HepG2 (cell line): ENCODE results near the gene ANKIB1. TPM values are rescaled to one million over a fixed set of nuclear protein-coding genes. Genes with fewer than 3 reads are reported as not detected.

ENCODE experiments used
- ATAC-seq: fragments of 200-7000 bp; cut with Tn5 transposase; 3 replicates; pipeline ENCODE4 v1.9.1; 2020; ENCODE audit warnings: mild to moderate bottlenecking, moderate library complexity
- BruUV-seq: library from RNA; stranded (reverse); fragments of 400-500 nt; replicated peaks from 2 replicates; lab custom pipeline; 2021; lab: Mats Ljungman, UMichigan
- CTCF ChIA-PET: fragments of 300-600 bp; formaldehyde crosslinking; extraction: SDS; loops from one replicate; lab custom pipeline; 2021; ENCODE audit warnings: low total read pairs, inconsistent platforms, low intra/inter-chr PET ratio; lab: Yijun Ruan, JAX
- POLR2A ChIA-PET: fragments of 350-600 bp; sonication (Branson Sonifier 250); formaldehyde crosslinking; loops from one replicate; lab custom pipeline; 2020; ENCODE audit warnings: antibody characterized with exemption, inconsistent platforms; lab: Yijun Ruan, JAX
- DNase-seq: peaks from one replicate; pipeline ENCODE4 v3.0.0-alpha.2; 2015; ENCODE audit warnings: low spot score
- FAIRE-seq: peaks from 3 replicates; lab custom pipeline; 2011; peaks lifted over from hg19 to GRCh38; lab: Jason Lieb, UNC
- H2AFZ ChIP-seq: one replicate; pipeline ENCODE4 v1.6.1; 2011; ENCODE audit warnings: low read length, inconsistent platforms
- H3K27ac ChIP-seq: fragments of 300-600 bp; 3 replicates; pipeline ENCODE4 v1.8.0; 2011; ENCODE audit warnings: mixed run types, mild to moderate bottlenecking, mixed read lengths, low read length, inconsistent platforms; ENCODE audit not compliant: insufficient read depth; ENCODE audit errors: extremely low read length
- H3K27me3 ChIP-seq, 2 experiments: fragments of 200-600 bp in 1 of 2; 2 replicates in 1 of 2; 3 replicates in 1 of 2; pipeline versions ENCODE4 v1.6.0 to v1.8.0; 2011; ENCODE audit warnings: low read length in 2 of 2, mild to moderate bottlenecking in 2 of 2, moderate library complexity in 2 of 2, inconsistent platforms in 1 of 2; ENCODE audit not compliant: insufficient read depth in 2 of 2, control insufficient read depth in 1 of 2
- H3K36me3 ChIP-seq, 2 experiments: fragments of 200-600 bp in 1 of 2; replicated peaks in 1 of 2; 2 replicates in 1 of 2; 3 replicates in 1 of 2; pipeline versions ENCODE4 v1.5.1 to v1.8.0; 2011; ENCODE audit warnings: low read length in 2 of 2, inconsistent platforms in 1 of 2; ENCODE audit not compliant: insufficient read depth in 2 of 2, control insufficient read depth in 1 of 2
- H3K4me1 ChIP-seq: 2 replicates; pipeline ENCODE4 v1.5.1; 2012; ENCODE audit warnings: low read length, inconsistent platforms; ENCODE audit not compliant: insufficient read depth
- H3K4me2 ChIP-seq: 2 replicates; pipeline ENCODE4 v1.6.0; 2011; ENCODE audit warnings: low read depth, low read length, inconsistent platforms
- H3K4me3 ChIP-seq, 3 experiments: fragments of 200-600 bp in 1 of 3; sonication (generic), shearing (Covaris generic) in 1 of 3; replicated peaks in 1 of 3; 2 replicates each; pipeline ENCODE4 v1.5.1; 2011 to 2016; ENCODE audit warnings: low read length in 3 of 3, inconsistent platforms in 2 of 3, low read depth in 2 of 3, mild to moderate bottlenecking in 2 of 3, control low read depth in 1 of 3, mixed read lengths in 1 of 3; ENCODE audit not compliant: insufficient read depth in 1 of 3
- H3K79me2 ChIP-seq: one replicate; pipeline ENCODE4 v1.6.1; 2011; ENCODE audit warnings: low read length, inconsistent platforms; ENCODE audit not compliant: insufficient read depth
- H3K9ac ChIP-seq: 2 replicates; pipeline ENCODE4 v1.6.0; 2011; ENCODE audit warnings: mild to moderate bottlenecking, low read depth, low read length, inconsistent platforms; ENCODE audit not compliant: insufficient read depth
- H3K9me3 ChIP-seq: 2 replicates; pipeline ENCODE4 v1.5.1; 2012; ENCODE audit warnings: mild to moderate bottlenecking, low read length
- H4K20me1 ChIP-seq: 2 replicates; pipeline ENCODE4 v1.6.0; 2011; ENCODE audit warnings: inconsistent platforms, mild to moderate bottlenecking, low read length, moderate library complexity; ENCODE audit not compliant: insufficient read depth
- AGO2 ChIP-seq: fragments of 200-400 bp; formaldehyde crosslinking; optimal IDR thresholded peaks from 2 replicates; pipeline ENCODE3; 2017; ENCODE audit warnings: mild to moderate bottlenecking, low read depth, low read length, moderate library complexity
- HMGXB4 ChIP-seq, 2 experiments: sonication (generic) in 1 of 2; formaldehyde crosslinking in 1 of 2; IDR thresholded peaks; 2 replicates each; pipeline versions ENCODE4 v1.4.0 to v1.6.1; 2018 to 2020; ENCODE audit warnings: missing genetic modification reagents in 2 of 2, borderline replicate concordance in 1 of 2, low read depth in 1 of 2, mild to moderate bottlenecking in 1 of 2, missing biosample characterization in 1 of 2
- HOMEZ ChIP-seq: IDR thresholded peaks from 2 replicates; pipeline ENCODE4 v1.6.1; 2016; ENCODE audit warnings: low read depth
- MIER2 ChIP-seq: IDR thresholded peaks from 2 replicates; pipeline ENCODE4 v1.6.1; 2016; ENCODE audit warnings: missing biosample characterization, missing genetic modification reagents
- NPAS2 ChIP-seq: sonication (generic); formaldehyde crosslinking; IDR thresholded peaks from 2 replicates; pipeline ENCODE4 v1.8.0; 2022; ENCODE audit warnings: mild to moderate bottlenecking, missing genetic modification reagents, borderline replicate concordance
- RFXANK ChIP-seq: IDR thresholded peaks from 2 replicates; pipeline ENCODE4 v1.6.1; 2016
- ZMAT3 ChIP-seq: sonication (generic); formaldehyde crosslinking; conservative IDR thresholded peaks from 2 replicates; pipeline ENCODE4 v1.7.0; 2021; ENCODE audit warnings: missing genetic modification reagents
- WGBS: methylation state at CpG from one replicate; pipeline ENCODE4 v1.1.6; 2017; ENCODE audit warnings: low lambda C conversion rate; 5-methylcytosine and 5-hydroxymethylcytosine counted together
- in situ Hi-C: cut with HindIII; loops from 2 replicates; pipeline ENCODE4 v1.10.0; 2017; ENCODE audit warnings: low pct_unique_long_range_greater_than_20kb; ENCODE audit not compliant: extremely low pct_ligation_motif_present
- intact Hi-C: fragments of 100-400 bp; cut with micrococcal nuclease; formaldehyde crosslinking; loops from one replicate; pipeline ENCODE4 v1.10.0; 2022; ENCODE audit not compliant: unreplicated experiment
- polyA plus RNA-seq, 8 experiments: library from polyadenylated mRNA; depleted of rRNA in 3 of 8; stranded (reverse) in 7 of 8; unstranded in 1 of 8; fragments of >200 nt; fragmentation: Illumina TruSeq in 4 of 8; extraction: Trizol in 4 of 8; gene quantifications; 2 replicates each; pipeline versions ENCODE4 v1.2.1 to v1.2.3, GENCODE V29; 2011 to 2016; ENCODE audit warnings: low read depth in 4 of 8, missing spikeins in 1 of 8, mixed read lengths in 1 of 8; ENCODE audit not compliant: insufficient read depth in 1 of 8
- total RNA-seq, 5 experiments: library from RNA; depleted of rRNA; stranded (reverse); fragments of >200 nt; fragmentation: Illumina TruSeq; extraction: Trizol; gene quantifications; 2 replicates each; pipeline ENCODE4 v1.2.3, GENCODE V29; 2016; ENCODE audit warnings: low read depth in 1 of 5
- TF ChIP-seq, protein P1 (sequence below): sonication (generic); formaldehyde crosslinking; IDR thresholded peaks from 2 replicates; pipeline ENCODE4 v1.4.0; 2020; ENCODE audit warnings: missing genetic modification reagents, borderline replicate concordance
- TF ChIP-seq, protein P2 (sequence below): sonication (generic); formaldehyde crosslinking; IDR thresholded peaks from 2 replicates; pipeline ENCODE4 v1.4.0; 2020; ENCODE audit warnings: missing genetic modification reagents

The ANKIB1 gene
- total and polyA plus RNA-seq, 2 of the 13 experiments (the other 11 are each of a cell fraction or from before 2014, with no cell fraction given) = 28.7 to 29.6 TPM

DNA sequence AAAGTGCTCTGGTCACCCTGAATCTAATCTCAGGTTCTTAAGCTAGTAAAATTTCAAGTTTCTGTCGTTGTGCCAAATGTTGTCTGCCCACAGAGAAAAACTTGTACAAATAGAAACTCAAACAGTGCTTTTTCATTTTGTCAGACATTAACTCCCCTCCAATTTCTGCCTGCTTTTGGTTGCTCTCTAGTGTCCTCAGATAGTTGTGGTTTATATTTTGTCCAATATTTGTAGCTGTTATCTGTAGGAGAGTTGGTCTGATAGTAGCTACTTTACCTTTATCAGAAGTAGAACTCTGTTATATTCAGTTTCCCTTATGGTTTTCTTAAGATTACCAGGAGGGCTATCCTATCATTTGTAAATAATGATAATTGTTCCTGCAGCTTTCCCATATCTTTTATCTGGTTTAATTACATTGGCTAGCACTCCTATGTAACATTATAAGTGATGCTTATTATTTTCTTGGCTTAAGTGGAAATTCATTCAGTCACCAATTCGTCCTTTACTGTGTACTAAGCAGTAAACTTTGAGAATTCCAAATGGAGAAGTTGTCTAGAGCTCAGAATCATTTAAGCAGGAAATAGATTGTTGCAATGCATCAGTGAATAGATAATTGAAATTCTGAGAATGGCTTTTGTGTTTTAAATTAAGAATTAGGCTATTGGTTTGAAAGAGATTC is 91.0 kb downstream of the ANKIB1 start:
- FAIRE-seq = no peak
- POLR2A ChIA-PET = no interaction called here

More for the DNA sequence above, 91.0 kb downstream of the ANKIB1 start:
- DNase-seq (no peak), ATAC-seq (no peak)
- BruUV-seq = no TSS peak
- intact Hi-C loops (no loop called here), in situ Hi-C loops (no loop called here)
- Histone ChIP-seq H3K4me2 (no peak overlapping the region), H3K36me3 (0 out of 5 replicates have a peak, but pooled peaks cover 0 to 6% of the 10 kb centered on the region in 2 experiments), H3K9me3 (no peaks in the 10 kb centered on the region), H4K20me1 (no peaks in the 10 kb centered on the region), H3K79me2 (no peaks in the 10 kb centered on the region), H3K4me3 (no peak overlapping the region), H3K4me1 (peaks cover 6% of the 10 kb centered on the region; the same call in 1 of the 2 replicates), H3K27me3 (no peaks in the 10 kb centered on the region), H2AFZ (no peak overlapping the region), H3K27ac (no peak overlapping the region), H3K9ac (no peak overlapping the region)
- TF ChIP-seq ZMAT3 (CRISPR knock-in tag) (no peak), HOMEZ (no peak), AGO2 (no peak), RFXANK (no peak), NPAS2 (CRISPR knock-in tag) (no peak), MIER2 (CRISPR knock-in tag) (no peak), HMGXB4 (CRISPR knock-in tag; IDR thresholded peaks at IDR 0.05; ENCODE audit: borderline replicate concordance in 1 of 2, low read depth in 1 of 2) (no peak)
- TF ChIP-seq, protein P1, sequence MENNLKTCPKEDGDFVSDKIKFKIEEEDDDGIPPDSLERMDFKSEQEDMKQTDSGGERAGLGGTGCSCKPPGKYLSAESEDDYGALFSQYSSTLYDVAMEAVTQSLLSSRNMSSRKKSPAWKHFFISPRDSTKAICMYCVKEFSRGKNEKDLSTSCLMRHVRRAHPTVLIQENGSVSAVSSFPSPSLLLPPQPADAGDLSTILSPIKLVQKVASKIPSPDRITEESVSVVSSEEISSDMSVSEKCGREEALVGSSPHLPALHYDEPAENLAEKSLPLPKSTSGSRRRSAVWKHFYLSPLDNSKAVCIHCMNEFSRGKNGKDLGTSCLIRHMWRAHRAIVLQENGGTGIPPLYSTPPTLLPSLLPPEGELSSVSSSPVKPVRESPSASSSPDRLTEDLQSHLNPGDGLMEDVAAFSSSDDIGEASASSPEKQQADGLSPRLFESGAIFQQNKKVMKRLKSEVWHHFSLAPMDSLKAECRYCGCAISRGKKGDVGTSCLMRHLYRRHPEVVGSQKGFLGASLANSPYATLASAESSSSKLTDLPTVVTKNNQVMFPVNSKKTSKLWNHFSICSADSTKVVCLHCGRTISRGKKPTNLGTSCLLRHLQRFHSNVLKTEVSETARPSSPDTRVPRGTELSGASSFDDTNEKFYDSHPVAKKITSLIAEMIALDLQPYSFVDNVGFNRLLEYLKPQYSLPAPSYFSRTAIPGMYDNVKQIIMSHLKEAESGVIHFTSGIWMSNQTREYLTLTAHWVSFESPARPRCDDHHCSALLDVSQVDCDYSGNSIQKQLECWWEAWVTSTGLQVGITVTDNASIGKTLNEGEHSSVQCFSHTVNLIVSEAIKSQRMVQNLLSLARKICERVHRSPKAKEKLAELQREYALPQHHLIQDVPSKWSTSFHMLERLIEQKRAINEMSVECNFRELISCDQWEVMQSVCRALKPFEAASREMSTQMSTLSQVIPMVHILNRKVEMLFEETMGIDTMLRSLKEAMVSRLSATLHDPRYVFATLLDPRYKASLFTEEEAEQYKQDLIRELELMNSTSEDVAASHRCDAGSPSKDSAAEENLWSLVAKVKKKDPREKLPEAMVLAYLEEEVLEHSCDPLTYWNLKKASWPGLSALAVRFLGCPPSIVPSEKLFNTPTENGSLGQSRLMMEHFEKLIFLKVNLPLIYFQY (CRISPR knock-in tag) = no peak
- TF ChIP-seq, protein P2, sequence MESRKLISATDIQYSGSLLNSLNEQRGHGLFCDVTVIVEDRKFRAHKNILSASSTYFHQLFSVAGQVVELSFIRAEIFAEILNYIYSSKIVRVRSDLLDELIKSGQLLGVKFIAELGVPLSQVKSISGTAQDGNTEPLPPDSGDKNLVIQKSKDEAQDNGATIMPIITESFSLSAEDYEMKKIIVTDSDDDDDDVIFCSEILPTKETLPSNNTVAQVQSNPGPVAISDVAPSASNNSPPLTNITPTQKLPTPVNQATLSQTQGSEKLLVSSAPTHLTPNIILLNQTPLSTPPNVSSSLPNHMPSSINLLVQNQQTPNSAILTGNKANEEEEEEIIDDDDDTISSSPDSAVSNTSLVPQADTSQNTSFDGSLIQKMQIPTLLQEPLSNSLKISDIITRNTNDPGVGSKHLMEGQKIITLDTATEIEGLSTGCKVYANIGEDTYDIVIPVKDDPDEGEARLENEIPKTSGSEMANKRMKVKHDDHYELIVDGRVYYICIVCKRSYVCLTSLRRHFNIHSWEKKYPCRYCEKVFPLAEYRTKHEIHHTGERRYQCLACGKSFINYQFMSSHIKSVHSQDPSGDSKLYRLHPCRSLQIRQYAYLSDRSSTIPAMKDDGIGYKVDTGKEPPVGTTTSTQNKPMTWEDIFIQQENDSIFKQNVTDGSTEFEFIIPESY (CRISPR knock-in tag) = no peak
- WGBS = 84% methylated on average over 2 of the region's 2 CpGs
- CTCF ChIA-PET = no interaction called here
